Lower leg skin (tissue), 3 donors: ENCODE data around the gene CCDC34.

ENCODE experiments used
- POLR2A ChIP-seq, 2 donors: fragments of 450-650 bp; IDR thresholded peaks; one replicate each; pipeline ENCODE4 v1.6.1; 2016 to 2017; ENCODE audit warnings: antibody characterized with exemption in 2 of 2, mild to moderate bottlenecking in 1 of 2, moderate library complexity in 1 of 2
- TF ChIP-seq, protein P1 (sequence below), 3 donors: fragments of 450-650 bp; IDR thresholded peaks; one replicate each; pipeline ENCODE4 v1.5.1; 2016; ENCODE audit warnings: antibody characterized with exemption in 3 of 3, mild to moderate bottlenecking in 3 of 3, moderate library complexity in 2 of 3

- TF ChIP-seq, protein P1, sequence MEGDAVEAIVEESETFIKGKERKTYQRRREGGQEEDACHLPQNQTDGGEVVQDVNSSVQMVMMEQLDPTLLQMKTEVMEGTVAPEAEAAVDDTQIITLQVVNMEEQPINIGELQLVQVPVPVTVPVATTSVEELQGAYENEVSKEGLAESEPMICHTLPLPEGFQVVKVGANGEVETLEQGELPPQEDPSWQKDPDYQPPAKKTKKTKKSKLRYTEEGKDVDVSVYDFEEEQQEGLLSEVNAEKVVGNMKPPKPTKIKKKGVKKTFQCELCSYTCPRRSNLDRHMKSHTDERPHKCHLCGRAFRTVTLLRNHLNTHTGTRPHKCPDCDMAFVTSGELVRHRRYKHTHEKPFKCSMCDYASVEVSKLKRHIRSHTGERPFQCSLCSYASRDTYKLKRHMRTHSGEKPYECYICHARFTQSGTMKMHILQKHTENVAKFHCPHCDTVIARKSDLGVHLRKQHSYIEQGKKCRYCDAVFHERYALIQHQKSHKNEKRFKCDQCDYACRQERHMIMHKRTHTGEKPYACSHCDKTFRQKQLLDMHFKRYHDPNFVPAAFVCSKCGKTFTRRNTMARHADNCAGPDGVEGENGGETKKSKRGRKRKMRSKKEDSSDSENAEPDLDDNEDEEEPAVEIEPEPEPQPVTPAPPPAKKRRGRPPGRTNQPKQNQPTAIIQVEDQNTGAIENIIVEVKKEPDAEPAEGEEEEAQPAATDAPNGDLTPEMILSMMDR (IDR thresholded peaks at IDR 0.05) = no peak
- no peak for TF ChIP-seq POLR2A (IDR thresholded peaks at IDR 0.05)
Observed at GRCh38 chr11:27371489-27371888, 8.5 kb upstream of the CCDC34 start.
